Large intestine (tissue), 1 donor: ENCODE data around the gene CXCL14. TPM values are rescaled to one million over a fixed set of nuclear protein-coding genes. Genes with fewer than 3 reads are reported as not detected.

Experiments
- polyA plus RNA-seq: library from polyadenylated mRNA; unstranded; fragments of 120-200 nt; gene quantifications from one replicate; pipeline ENCODE4 v1.2.1, GENCODE V29; 2013

CXCL14 gene
- polyA plus RNA-seq, 1 donor: 161 TPM

Other genes starting within 250 kb of the CXCL14 start
- 312 TPM for gene MACROH2A1, start 179.8 kb downstream of the CXCL14 start, polyA plus RNA-seq
- gene DCANP1, start 131.6 kb downstream of the CXCL14 start, polyA plus RNA-seq: 0.45 TPM
- gene TIFAB, start 126.6 kb downstream of the CXCL14 start, polyA plus RNA-seq: 1.4 TPM
- gene NEUROG1, start 43.0 kb downstream of the CXCL14 start, polyA plus RNA-seq: not detected